ENCODE measurements around the gene ABCC11. TPM values are rescaled to one million over a fixed set of nuclear protein-coding genes. Genes with fewer than 3 reads are reported as not detected.

ABCC11 gene
- total RNA-seq, 1 donor from 2014 or later = not detected

DNA sequence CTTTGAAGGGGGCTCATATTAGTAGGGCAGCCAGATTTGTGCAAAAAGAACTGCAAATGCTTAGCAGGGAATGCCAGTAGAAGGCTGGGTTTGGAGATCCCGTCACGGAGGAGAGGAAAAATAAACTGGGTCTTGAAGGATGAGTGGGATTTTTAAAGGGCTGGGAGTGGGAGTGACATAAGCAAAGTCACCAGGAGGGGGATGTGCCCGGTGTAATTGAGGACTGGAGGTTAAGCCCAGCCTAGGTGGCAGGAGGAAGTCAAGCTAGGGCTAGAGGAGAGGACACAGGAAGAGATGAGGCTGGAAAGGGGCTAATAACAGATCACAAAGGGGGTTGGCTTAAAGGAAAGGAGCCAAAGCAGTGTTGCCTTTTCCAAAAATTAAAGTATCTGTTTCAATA lies 26.4 kb downstream of the ABCC11 start:
- TF ChIP-seq, protein P1, sequence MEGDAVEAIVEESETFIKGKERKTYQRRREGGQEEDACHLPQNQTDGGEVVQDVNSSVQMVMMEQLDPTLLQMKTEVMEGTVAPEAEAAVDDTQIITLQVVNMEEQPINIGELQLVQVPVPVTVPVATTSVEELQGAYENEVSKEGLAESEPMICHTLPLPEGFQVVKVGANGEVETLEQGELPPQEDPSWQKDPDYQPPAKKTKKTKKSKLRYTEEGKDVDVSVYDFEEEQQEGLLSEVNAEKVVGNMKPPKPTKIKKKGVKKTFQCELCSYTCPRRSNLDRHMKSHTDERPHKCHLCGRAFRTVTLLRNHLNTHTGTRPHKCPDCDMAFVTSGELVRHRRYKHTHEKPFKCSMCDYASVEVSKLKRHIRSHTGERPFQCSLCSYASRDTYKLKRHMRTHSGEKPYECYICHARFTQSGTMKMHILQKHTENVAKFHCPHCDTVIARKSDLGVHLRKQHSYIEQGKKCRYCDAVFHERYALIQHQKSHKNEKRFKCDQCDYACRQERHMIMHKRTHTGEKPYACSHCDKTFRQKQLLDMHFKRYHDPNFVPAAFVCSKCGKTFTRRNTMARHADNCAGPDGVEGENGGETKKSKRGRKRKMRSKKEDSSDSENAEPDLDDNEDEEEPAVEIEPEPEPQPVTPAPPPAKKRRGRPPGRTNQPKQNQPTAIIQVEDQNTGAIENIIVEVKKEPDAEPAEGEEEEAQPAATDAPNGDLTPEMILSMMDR (IDR thresholded peaks at IDR 0.05; ENCODE audit: insufficient read depth, low read length, poor library complexity, severe bottlenecking) = no peak
- no peak for DNase-seq (ENCODE audit: low read depth)
- Histone ChIP-seq H3K27me3 (ENCODE audit: control insufficient read depth, insufficient read depth, low read length) (no peaks in the 10 kb centered on the region), H3K36me3 (ENCODE audit: control insufficient read depth, insufficient read depth, low read length) (no peaks in the 10 kb centered on the region), H3K4me3 (ENCODE audit: low read depth, low read length) (no peak overlapping the region)

DNA sequence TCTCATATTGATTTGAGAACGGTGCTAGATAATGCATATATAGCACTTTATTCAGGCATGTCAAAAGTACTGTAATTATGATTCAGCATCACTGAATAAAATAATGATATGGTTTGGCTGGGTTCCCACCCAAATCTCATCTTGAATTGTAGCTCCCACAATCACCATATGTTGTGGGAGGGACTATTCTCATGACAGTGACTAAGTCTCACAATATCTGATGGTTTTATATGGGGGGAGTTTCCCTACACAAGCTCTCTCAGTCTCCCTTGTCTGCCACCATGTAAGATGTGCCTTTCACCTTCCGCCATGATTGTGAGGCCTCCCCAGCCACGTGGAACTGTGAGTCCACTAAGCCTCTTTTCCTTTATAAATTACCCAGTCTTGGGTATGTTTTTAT lies 28.9 kb downstream of the ABCC11 start:
- Histone ChIP-seq H3K4me3 (ENCODE audit: low read depth, low read length) (no peak overlapping the region), H3K36me3 (ENCODE audit: control insufficient read depth, insufficient read depth, low read length) (no peaks in the 10 kb centered on the region), H3K27me3 (ENCODE audit: control insufficient read depth, insufficient read depth, low read length) (no peaks in the 10 kb centered on the region)
- TF ChIP-seq, protein P1 (IDR thresholded peaks at IDR 0.05; ENCODE audit: insufficient read depth, low read length, poor library complexity, severe bottlenecking) = no peak
- DNase-seq (ENCODE audit: low read depth) = no peak

DNA sequence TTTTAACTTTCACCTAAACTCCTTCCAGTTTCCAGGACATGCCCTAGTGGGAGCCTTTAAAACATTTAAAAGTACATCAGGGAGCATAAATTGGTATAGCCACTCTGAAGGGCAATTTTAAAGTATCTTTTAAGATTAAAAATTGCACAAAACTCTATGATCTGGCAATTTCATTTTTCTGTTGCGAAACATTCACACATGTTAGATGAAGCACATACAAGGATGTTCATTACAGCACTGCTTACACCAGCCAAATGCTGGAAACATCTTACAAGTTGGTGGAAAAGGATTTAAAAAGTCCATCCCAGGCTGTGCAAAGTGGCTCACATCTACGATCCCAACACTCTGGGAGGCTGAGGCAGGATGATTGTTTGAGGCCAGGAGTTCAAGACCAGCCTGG lies 29.6 kb downstream of the ABCC11 start:
- Histone ChIP-seq H3K36me3 (ENCODE audit: control insufficient read depth, insufficient read depth, low read length) (no peaks in the 10 kb centered on the region), H3K4me3 (ENCODE audit: low read depth, low read length) (no peak overlapping the region), H3K27me3 (ENCODE audit: control insufficient read depth, insufficient read depth, low read length) (no peaks in the 10 kb centered on the region)
- no peak for DNase-seq (ENCODE audit: low read depth)
- TF ChIP-seq, protein P1 (IDR thresholded peaks at IDR 0.05; ENCODE audit: insufficient read depth, low read length, poor library complexity, severe bottlenecking) = no peak

DNA sequence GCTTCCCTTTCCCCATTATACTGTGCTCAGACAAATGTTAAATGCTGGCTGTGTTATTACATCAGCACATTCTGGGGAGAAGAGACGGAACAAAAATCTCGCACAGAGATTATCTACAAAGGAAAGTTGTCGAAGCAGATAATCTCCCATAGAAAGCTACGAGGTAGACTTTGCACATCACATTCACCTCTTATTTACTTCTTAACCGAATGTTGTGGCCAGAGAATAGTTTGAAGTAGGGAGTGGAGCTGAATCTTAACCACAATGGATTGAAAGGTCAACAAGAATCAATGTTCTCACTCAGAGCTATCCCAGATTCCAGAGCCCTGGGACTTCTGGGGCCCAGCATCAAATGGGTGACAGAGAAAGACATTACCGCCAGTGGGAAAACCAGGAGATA lies 31.6 kb downstream of the ABCC11 start:
- peak; percentile 10 for DNase-seq (ENCODE audit: low read depth)
- H3K27me3 ChIP-seq (ENCODE audit: control insufficient read depth, insufficient read depth, low read length) = no peaks in the 10 kb centered on the region
- H3K4me3 ChIP-seq (ENCODE audit: low read depth, low read length) = no peak overlapping the region
- H3K36me3 ChIP-seq (ENCODE audit: control insufficient read depth, insufficient read depth, low read length) = no peaks in the 10 kb centered on the region
- TF ChIP-seq, protein P1 (IDR thresholded peaks at IDR 0.05; ENCODE audit: insufficient read depth, low read length, poor library complexity, severe bottlenecking) = no peak

DNA sequence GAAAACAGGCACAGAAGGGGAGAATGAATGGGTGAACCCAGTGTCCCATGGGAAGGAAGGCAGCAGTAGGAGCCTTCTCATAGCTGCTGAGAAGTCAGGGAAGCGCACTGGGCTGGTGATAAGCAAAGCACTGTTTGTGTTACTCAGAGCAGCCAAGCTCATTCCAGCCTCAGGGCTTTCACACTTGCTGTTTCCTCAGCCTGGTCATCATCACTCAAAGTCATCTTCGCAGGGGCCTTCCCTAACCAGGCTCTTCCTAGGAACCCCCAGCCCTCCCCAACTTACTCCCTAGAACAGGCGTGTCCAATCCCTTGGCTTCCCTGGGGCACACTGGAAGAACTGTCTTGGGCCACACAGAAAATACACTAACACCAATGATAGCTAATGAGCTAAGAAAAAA lies 35.3 kb downstream of the ABCC11 start:
- TF ChIP-seq, protein P1 (IDR thresholded peaks at IDR 0.05; ENCODE audit: insufficient read depth, low read length, poor library complexity, severe bottlenecking) = no peak
- H3K4me3 ChIP-seq (ENCODE audit: low read depth, low read length) = no peak overlapping the region
- H3K36me3 ChIP-seq (ENCODE audit: control insufficient read depth, insufficient read depth, low read length) = no peaks in the 10 kb centered on the region
- no peak for DNase-seq (ENCODE audit: low read depth)
- no peaks in the 10 kb centered on the region for H3K27me3 ChIP-seq (ENCODE audit: control insufficient read depth, insufficient read depth, low read length)

DNA sequence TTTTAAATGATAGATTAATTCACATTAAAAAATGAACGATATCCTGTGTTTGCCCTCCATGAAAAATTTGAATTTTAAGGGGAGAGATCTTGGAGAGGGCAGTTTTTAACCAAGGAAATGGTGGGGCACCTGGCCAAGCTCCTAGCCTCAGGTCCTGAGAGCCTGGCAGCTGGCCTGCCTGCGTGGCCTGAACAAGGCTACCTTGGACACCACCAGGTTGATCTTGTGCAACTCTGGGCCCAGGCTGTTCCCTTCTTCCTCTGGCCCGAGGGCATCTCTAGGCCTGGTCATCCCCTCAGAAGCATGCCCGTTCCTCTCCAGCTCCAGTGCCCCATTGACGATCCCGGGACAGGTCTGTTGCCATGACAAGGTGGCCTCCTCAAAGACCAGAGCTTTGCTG lies 36.6 kb downstream of the ABCC11 start:
- H3K36me3 ChIP-seq (ENCODE audit: control insufficient read depth, insufficient read depth, low read length) = no peaks in the 10 kb centered on the region
- DNase-seq (ENCODE audit: low read depth) = no peak
- H3K4me3 ChIP-seq (ENCODE audit: low read depth, low read length) = no peak overlapping the region
- TF ChIP-seq, protein P1 (IDR thresholded peaks at IDR 0.05; ENCODE audit: insufficient read depth, low read length, poor library complexity, severe bottlenecking) = no peak
- H3K27me3 ChIP-seq (ENCODE audit: control insufficient read depth, insufficient read depth, low read length) = no peaks in the 10 kb centered on the region

Data from kidney epithelial cell (primary cell).